Osteoblast (primary cell): ENCODE measurements around the gene C8B. TPM values are rescaled to one million over a fixed set of nuclear protein-coding genes. Genes with fewer than 3 reads are reported as not detected.

Experiments used
- DNase-seq: peaks from one replicate; pipeline ENCODE4 v3.0.0; 2011; ENCODE audit warnings: low spot score, mixed read lengths; ENCODE audit not compliant: insufficient read length; ENCODE audit errors: missing footprints
- H2AFZ ChIP-seq: 2 replicates; pipeline ENCODE4 v1.6.0; 2011; ENCODE audit warnings: mild to moderate bottlenecking, low read length
- H3K27ac ChIP-seq: 2 replicates; pipeline ENCODE4 v1.5.1; 2011; ENCODE audit warnings: mild to moderate bottlenecking, low read depth, low read length, moderate library complexity
- H3K27me3 ChIP-seq: 2 replicates; pipeline ENCODE4 v1.6.0; 2012; ENCODE audit warnings: mild to moderate bottlenecking, control low read depth, inconsistent platforms, low read length, moderate library complexity; ENCODE audit not compliant: insufficient read depth
- H3K36me3 ChIP-seq: 2 replicates; pipeline ENCODE4 v1.5.1; 2011; ENCODE audit warnings: mild to moderate bottlenecking, low read length, control low read depth, moderate library complexity; ENCODE audit not compliant: insufficient read depth
- H3K4me1 ChIP-seq: 2 replicates; pipeline ENCODE4 v1.5.1; 2011; ENCODE audit warnings: mild to moderate bottlenecking, low read length, control low read depth, moderate library complexity; ENCODE audit not compliant: insufficient read depth
- H3K4me2 ChIP-seq: 2 replicates; pipeline ENCODE4 v1.6.0; 2011; ENCODE audit warnings: mild to moderate bottlenecking, low read length; ENCODE audit not compliant: insufficient read depth
- H3K4me3 ChIP-seq: fragments of 200-600 bp; sonication (generic); 3 replicates; pipeline ENCODE4 v1.5.1; 2012; ENCODE audit warnings: mild to moderate bottlenecking, low read length, inconsistent platforms; ENCODE audit not compliant: insufficient read depth
- H3K79me2 ChIP-seq: 2 replicates; pipeline ENCODE4 v1.6.0; 2012; ENCODE audit warnings: mild to moderate bottlenecking, low read length, control low read depth, inconsistent platforms; ENCODE audit not compliant: insufficient read depth
- H3K9me3 ChIP-seq: 2 replicates; pipeline ENCODE4 v1.5.1; 2011; ENCODE audit warnings: low read depth, low read length, control low read depth
- H4K20me1 ChIP-seq: 2 replicates; pipeline ENCODE4 v1.6.0; 2012; ENCODE audit warnings: mild to moderate bottlenecking, low read length, control low read depth; ENCODE audit not compliant: insufficient read depth
- CTCF ChIP-seq: IDR thresholded peaks from 2 replicates; pipeline ENCODE4 v1.5.1; 2011; ENCODE audit warnings: mild to moderate bottlenecking, low read depth, low read length, moderate library complexity; ENCODE audit errors: extremely low read depth
- total RNA-seq: library from RNA; depleted of rRNA; stranded (reverse); fragments of >200 nt; gene quantifications from 2 replicates; pipeline ENCODE4 v1.2.3, GENCODE V29; 2012

The C8B gene
- total RNA-seq, 1 donor, result not detected

DNA sequence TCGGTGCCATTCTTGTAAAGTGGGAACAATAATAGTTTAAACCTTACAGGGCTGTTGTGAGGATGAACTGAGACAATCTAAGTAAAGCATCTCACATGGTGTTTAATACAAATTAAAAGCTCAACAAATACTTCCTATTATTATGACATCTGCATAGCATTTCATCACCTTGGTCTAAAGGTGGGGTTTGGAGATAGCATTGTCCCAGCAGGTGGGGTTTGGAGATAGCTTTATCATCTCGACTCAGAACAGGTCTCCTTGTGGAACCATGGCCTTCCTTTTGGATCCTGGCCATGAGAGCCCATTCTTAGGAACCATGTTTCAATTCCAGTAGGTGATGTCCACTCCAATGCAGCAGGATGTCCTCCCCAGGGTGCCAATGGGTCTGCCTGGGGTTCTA is 20.6 kb upstream of the C8B start:
- Histone ChIP-seq H3K4me1 (no peaks in the 10 kb centered on the region), H4K20me1 (no peaks in the 10 kb centered on the region), H3K27ac (no peak overlapping the region), H3K9me3 (no peaks in the 10 kb centered on the region), H3K27me3 (no peaks in the 10 kb centered on the region), H2AFZ (no peak overlapping the region), H3K36me3 (no peaks in the 10 kb centered on the region), H3K4me3 (no peak overlapping the region), H3K79me2 (no peaks in the 10 kb centered on the region), H3K4me2 (no peak overlapping the region)
- DNase-seq, result no peak
- TF ChIP-seq CTCF, result no peak

DNA sequence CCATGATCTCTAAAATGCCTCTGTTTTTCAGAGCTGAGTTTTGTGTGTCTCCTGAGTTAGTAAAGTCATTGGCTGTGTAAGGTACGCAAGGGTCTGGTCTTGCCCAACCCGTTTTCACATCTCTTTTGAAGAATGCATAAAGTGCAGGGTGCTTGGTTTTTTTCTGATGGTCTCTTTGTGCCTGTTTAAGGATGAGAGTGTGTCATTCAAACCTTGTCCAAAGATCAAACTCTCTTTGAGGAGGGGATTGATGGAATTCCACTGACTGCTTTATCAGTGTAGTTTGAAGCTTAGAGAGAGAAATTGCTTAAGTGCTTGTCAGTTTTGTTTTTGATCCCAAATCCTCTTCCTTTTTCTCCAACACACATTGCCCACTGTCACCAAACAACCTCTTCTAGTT is 20.0 kb upstream of the C8B start:
- DNase-seq, result no peak
- Histone ChIP-seq H4K20me1 (no peaks in the 10 kb centered on the region), H3K36me3 (no peaks in the 10 kb centered on the region), H3K9me3 (no peaks in the 10 kb centered on the region), H3K4me2 (no peak overlapping the region), H3K79me2 (no peaks in the 10 kb centered on the region), H2AFZ (no peak overlapping the region), H3K27me3 (no peaks in the 10 kb centered on the region), H3K4me1 (no peaks in the 10 kb centered on the region), H3K27ac (no peak overlapping the region), H3K4me3 (no peak overlapping the region)
- no peak for TF ChIP-seq CTCF

- Histone ChIP-seq H3K4me2 (no peak overlapping the region), H3K4me3 (no peak overlapping the region), H3K9me3 (no peaks in the 10 kb centered on the region), H2AFZ (no peak overlapping the region), H3K27me3 (no peaks in the 10 kb centered on the region), H3K27ac (no peak overlapping the region), H3K79me2 (no peaks in the 10 kb centered on the region), H3K36me3 (no peaks in the 10 kb centered on the region), H3K4me1 (no peaks in the 10 kb centered on the region), H4K20me1 (no peaks in the 10 kb centered on the region)
- no peak for TF ChIP-seq CTCF
- no peak for DNase-seq
Observed at GRCh38 chr1:56983484-56983883, 17.7 kb upstream of the C8B start.

DNA sequence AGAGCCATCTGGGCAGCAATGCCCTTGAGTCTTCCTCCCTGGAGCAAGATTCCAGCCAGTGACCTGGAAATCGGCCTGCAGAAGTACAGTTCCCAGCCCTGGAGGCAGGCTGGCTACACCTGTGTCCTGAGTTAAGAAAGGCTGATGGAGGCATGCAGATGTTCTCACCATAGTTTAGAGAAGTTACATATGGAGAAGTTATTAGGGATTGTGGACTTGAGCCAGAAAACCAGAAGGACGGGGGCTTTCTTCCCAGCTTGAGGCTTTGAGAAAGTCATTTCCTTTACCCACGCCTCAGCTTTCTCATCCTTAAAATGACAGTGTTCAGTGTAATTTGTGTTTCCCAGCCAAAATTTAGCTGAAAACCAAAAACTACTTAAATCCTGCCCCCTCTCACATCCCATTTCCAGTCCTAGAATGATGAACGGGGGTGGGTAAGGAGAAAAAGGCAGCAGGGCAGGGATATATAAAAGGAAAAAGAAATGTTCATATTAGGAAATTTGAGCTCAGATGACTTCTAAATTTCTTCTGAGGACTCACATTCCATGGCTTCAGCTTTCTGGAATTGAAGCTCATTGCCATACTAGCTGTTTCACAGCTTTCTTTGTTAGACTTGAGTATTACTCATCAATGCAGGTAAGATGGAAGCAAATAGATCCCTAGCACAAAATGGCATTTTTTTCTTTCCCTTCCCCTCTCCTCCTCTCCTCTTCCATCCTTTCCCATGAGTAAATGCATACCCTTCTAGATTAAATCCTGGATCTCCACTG is 14.4 kb upstream of the C8B start:
- Histone ChIP-seq H3K4me3 (no peak overlapping the region), H2AFZ (no peak overlapping the region), H3K4me1 (no peaks in the 10 kb centered on the region), H3K79me2 (no peaks in the 10 kb centered on the region), H3K27me3 (no peaks in the 10 kb centered on the region), H3K36me3 (no peaks in the 10 kb centered on the region), H3K9me3 (no peaks in the 10 kb centered on the region), H4K20me1 (no peaks in the 10 kb centered on the region), H3K4me2 (no peak overlapping the region), H3K27ac (no peak overlapping the region)
- no peak for DNase-seq
- TF ChIP-seq CTCF, result no peak
